GM12892 (cell line): ENCODE data around the gene LAMA5.

Experiments
- DNase-seq: peaks from one replicate; pipeline ENCODE4 v3.0.0; 2011; ENCODE audit not compliant: insufficient read length
- FAIRE-seq: peaks from 2 replicates; lab custom pipeline; 2011; peaks lifted over from hg19 to GRCh38; lab: Jason Lieb, UNC
- POLR2A ChIP-seq: IDR thresholded peaks from 2 replicates; pipeline ENCODE4 v1.6.1; 2011; ENCODE audit warnings: low read depth, low read length, control low read depth
- POLR2AphosphoS5 ChIP-seq: IDR thresholded peaks from 2 replicates; pipeline ENCODE4 v1.6.1; 2011; ENCODE audit warnings: low read depth, low read length, control low read depth
- TAF1 ChIP-seq: IDR thresholded peaks from 2 replicates; pipeline ENCODE4 v1.6.1; 2011; ENCODE audit warnings: low read depth, mild to moderate bottlenecking, control low read depth, low read length, borderline replicate concordance

Gene LAMA5

DNA sequence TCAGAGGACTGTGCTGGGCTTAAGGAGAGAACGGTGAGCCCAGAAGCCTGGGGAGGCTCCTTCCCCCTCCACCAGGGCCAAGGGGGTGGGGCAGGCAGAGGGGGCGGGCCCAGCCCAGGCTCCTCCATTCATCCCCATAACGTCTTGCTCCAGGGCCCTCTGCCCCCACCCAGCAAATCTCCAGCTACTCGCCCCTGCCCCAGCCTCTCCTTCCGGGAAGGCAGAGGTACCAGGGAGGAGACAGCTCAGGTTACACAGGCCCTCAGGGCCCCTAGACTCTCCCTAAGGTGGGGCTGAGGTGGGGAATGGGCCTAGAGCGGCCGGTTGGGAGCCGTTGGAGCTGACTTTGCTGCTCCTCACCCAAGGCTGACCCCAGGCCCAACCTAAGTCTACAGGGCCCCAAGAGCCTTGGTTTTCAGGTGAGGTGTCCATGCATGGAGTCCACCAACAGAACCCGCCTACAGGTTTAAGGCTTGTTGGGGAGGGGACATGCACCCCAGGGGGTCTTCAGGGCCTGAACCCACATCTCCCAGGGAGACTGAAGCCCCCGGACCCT is 1.2 kb downstream of the LAMA5 start:
- no peak for TF ChIP-seq TAF1
- TF ChIP-seq POLR2AphosphoS5, result no peak
- no peak for TF ChIP-seq POLR2A
- DNase-seq (no peak), FAIRE-seq (no peak)

DNA sequence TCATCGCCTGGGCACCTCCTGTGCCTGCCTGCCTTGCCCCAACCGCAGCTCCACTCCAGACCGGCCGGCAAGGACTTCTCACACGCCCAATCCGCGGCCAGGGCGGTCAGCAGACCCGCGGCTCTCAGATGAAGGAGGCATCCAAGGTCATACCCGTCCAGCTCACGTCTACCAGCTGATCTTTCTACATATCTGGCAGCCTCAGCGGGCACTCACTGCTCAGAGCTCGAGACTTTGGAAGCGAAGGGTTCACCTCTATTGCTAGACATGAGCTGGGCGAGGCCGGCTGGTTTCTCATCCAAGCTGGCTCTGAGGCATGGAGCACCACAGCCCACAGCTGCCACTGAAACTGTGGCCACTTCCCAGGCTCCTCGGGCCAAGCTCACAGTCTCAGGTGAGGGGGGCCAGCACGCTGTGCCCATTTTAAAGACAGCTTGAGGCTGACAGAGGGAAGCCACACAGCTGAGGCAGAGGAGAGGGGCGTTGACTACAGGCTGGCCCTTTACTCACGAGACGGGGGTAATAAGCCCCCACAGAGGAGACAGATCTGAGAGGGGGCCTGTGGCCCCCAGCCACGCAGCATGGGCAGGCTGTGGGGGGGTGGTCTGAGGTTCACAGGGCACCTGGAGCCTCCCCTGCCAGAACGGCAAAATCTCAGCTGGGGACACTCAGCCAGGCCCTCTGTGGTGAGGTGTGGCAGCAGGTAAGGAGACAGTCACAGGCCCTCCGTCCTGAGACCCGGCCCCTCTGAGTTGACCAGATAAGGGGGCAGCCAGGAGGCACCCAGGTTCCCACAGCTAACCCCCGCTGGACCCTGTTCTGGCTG is 2.0 kb downstream of the LAMA5 start:
- DNase-seq, result no peak
- no peak for TF ChIP-seq POLR2AphosphoS5
- TF ChIP-seq TAF1, result no peak
- no peak for TF ChIP-seq POLR2A
- no peak for FAIRE-seq

DNA sequence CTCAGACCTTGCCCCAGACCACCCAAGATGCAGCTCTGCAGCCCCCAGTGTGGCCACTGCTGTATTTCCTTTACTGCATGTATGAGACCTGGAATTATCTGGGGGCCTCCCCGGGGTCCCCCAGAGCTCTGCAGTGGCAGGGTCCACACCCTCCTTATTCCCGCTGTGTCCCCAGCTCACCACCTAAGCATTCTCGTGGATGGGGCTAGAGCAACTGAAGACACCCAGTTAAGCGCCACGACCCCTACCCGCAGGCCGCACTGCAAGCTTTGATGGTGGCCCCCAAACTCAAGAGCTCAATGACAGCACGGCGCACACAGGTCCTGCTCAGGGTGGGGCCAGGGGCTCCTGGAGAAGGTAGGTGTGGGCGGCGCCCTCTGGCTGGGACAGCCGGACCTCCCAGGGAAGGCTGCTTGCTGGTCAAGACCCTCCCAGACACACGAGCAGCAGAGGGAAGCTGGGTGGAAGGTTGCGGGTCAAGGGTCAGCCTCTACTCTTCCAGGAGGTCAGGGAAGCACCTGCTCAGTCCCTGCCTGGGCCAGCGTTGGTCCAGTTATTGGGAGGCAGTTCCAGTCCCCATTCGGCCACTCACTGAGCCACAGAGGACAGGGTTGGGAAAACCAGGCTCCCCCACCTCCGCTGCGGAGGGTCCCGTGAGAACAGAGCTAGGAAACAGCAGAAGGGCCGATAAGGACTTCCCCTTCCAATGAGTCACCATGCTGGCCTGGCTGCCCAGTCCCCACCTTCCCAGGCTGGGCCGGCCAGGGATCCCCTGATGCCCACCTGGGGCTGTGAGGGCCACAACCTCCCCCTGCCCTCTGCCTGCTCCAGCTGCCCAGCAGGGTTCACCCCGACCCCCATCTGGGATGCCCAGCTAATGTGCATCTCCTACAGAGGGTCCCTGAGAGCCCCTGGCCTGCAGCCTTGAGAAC is 2.9 kb downstream of the LAMA5 start:
- DNase-seq (no peak), FAIRE-seq (no peak)
- no peak for TF ChIP-seq TAF1
- no peak for TF ChIP-seq POLR2AphosphoS5
- no peak for TF ChIP-seq POLR2A

DNA sequence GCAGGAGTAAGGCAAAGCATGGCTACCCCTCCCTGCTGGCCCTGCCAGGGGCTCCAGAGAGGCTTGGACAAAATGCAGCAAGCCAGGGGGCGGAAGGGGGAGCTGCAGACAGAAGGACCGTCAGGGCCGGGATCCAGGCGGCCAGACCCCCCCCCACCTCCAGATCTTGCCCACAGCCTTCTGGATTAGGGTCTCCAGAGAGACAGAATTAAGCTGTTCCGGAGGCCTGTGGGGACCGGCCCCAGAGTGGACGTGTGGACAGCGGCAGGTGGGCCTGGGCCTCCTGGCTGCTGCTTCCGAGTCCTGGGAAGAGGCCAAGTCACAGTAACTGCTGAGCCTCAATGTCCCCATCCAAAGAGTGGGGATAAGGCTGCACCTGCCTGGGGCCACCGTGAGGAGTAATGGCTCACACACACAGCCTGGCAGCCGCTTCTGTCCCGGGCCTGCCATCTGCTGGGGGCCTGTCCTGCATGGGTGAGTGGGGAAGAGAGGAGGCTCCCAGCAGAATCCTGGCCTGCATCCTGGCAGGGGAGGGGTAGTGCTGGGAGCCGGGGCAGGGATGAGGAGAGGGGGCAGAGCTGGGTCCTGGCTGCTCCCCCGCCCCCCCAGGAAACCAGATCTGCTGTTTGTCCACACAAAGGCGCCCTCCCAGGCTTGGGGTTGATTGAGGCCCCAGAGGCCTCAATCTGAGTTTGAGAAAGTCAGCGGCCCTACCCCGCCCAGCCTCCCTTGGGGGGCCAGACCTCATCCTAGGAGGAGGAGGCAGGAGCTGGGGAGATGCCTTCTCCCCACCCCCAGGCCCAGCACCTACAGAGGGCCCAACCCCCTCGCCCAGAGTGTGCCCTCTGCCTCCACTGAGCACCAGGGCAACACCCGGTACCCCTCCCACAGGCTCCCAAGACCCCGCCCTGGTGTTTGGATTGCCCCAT is 3.9 kb downstream of the LAMA5 start:
- TF ChIP-seq POLR2A (no peak), TAF1 (no peak)
- no peak for FAIRE-seq
- no peak for DNase-seq

DNA sequence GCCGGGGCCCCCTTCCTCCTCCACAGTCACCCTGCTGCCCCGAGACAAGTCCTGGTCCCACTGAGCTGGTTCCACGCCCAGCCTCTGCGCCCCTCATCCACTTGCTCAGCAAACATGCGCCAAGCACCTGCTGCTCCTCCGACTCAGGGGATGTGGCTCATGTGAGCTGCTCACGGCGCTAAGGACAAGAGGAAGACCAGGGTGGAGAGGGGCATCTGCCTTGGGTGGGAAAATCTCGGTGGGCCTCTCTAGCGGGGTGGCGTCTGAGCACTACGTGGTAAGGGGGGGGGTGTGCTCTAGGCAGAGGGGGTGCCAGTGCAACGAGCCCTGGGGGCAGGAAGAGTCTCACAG is 4.5 kb downstream of the LAMA5 start:
- no peak for FAIRE-seq
- no peak for TF ChIP-seq POLR2AphosphoS5
- TF ChIP-seq POLR2A, result no peak
- TF ChIP-seq TAF1, result no peak
- no peak for DNase-seq

DNA sequence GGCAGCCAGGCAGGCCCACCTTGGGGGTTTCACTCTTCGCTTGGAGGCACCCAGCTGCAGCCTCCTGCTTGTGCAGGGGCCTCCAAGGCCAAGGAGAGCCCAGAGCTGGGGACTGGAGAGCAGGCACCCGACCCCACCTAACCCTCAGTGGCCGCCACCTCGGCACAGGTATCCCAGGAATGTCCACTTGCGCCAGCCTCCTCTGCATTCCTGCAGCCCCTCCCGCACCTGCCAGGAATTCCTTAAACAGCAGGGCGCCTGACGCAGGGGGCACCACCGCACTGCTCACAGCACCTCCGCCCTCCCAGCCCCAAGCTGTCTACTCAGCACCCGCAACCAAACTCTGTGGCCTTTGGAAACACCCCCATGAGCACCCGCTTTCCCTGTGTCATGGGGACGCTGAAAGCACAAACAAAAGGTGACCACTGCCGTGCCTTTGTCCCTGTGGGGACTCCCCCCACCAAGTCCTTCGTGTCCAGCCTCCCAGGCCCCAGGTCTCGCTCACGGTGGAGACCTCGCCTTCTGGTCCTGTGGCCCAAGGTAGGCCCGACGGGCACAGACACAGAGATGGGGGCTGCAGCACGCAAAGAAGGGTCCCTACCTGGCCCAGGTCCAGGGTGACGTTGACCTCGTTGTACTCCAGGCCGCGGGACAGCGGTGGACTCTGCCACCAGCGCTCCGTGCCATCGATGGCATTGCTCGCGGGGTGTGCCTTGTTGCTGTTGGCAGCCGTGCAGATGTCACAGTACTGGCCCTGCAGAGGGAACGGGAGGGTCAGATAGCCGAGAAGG is 5.1 kb downstream of the LAMA5 start:
- TF ChIP-seq TAF1, result no peak
- TF ChIP-seq POLR2AphosphoS5, result no peak
- DNase-seq (no peak), FAIRE-seq (no peak)

DNA sequence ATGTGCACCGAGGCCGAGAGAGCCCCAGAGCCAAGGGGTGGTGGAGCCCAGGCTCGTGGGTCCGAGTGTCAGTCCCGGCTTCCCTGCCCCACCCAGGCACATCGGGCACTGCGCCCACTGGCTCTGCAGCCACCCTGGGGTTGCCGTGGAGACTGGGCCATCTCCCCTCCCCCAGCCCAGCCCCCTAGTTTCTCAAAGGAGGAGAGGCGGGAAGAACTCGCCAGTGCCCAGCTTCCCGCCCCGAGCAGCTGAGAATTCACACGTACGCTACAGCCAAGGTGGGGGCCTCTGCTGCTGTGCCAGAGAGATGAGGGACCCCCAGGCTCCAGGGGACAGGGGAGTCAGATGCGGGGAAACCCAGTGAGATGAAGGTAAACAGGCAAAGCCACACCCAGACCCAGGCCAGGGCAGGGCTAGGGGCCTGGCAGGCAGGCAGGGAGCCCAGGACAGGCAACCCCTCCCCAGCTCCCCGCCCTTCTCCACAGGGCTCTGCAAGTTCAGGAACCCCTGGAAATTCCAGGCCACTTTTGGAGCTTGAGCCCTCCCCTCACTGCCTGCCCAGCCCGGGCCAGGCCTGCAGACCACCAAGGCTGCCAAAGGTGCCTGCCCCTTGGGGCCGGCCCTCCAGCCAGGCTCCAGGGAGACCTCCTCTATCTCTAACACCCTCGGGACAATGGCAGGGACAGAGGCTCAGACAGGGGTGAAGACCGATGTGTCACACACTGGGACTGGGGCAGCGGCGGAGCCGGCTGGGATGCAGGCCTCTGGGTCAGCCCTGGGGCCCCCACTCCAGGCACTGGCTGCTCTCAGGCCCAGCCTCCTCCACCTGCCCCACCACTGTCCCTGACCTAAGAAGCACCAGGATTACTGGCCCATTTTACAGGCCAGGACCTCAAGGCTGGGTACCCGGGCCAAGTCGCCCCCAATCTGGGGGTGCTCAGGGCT is 6.0 kb downstream of the LAMA5 start:
- no peak for TF ChIP-seq TAF1
- TF ChIP-seq POLR2AphosphoS5, result no peak
- TF ChIP-seq POLR2A, result no peak
- no peak for FAIRE-seq
- no peak for DNase-seq

DNA sequence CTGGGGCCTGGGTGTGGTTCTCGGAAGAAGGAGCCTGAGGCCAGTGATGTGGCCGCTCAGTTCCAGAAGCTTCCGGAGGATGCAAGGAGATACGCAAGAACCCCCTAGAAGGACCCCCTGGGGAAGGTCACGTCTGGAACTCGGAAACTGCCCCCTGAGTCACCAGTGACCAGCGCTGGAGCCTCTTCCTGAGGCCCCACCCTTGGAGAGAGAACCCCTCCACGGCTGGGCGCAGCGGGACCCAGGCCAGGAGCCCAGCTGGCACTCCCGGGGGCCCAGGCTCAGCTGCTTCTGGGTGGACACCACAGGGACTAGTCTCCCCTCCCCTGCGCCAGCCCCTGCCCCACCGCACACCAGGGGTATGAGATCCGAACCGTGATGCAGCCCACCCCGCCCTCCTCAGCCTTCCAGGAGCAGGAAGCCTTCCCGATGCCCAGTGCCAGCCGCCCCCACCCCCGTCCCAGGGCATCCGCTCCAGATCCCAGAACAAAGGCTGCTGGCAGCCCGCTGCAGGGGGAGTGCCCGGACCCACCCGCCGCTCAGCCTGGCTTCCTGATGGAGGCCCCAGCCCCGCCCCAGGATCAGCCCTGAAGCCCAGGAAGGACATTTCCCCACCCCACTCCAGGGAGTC is 7.5 kb downstream of the LAMA5 start:
- no peak for TF ChIP-seq POLR2A
- TF ChIP-seq POLR2AphosphoS5, result no peak
- TF ChIP-seq TAF1, result no peak
- FAIRE-seq, result no peak
- DNase-seq, result no peak

DNA sequence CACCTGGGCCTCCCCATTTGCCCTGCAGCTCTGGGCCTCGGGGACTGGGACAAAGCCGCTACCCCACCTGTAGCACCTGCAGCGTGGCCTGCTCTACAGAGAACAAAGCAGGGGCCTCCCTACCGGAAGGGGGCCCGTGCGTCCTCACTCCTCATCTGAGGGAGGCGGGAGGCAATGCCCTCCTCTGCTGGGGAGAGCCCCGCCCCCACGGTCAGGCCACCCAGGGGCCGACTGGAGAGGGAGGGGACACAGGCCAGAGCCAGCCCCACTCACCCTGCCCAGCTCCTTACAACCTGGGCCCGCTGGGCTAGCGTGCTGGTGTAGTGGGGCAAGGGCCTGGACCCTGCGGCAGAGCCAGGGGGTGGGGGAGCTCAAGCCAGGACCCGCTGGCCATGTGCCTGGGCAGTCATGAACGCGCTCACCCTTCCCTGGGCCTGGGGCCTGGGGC is 8.0 kb downstream of the LAMA5 start:
- TF ChIP-seq POLR2A, result no peak
- no peak for TF ChIP-seq TAF1
- FAIRE-seq (no peak), DNase-seq (no peak)
